ENCODE results near the gene MAGI3.

GRCh38 chr1:113630340-113631327 lies 240.3 kb downstream of the MAGI3 start:
- TF ChIP-seq CTCF (IDR thresholded peaks at IDR 0.05 in 4 of 5, conservative IDR thresholded peaks at IDR 0.05 in 1 of 5) (no peak), POLR2A (IDR thresholded peaks at IDR 0.05) (no peak)
